Measurements from ENCODE around the gene DCC. TPM values are rescaled to one million over a fixed set of nuclear protein-coding genes. Genes with fewer than 3 reads are reported as not detected.

Gene DCC
- total and polyA plus RNA-seq, 2 donors (not counting 1 experiment from before 2014, with no cell fraction given) = not detected

DNA sequence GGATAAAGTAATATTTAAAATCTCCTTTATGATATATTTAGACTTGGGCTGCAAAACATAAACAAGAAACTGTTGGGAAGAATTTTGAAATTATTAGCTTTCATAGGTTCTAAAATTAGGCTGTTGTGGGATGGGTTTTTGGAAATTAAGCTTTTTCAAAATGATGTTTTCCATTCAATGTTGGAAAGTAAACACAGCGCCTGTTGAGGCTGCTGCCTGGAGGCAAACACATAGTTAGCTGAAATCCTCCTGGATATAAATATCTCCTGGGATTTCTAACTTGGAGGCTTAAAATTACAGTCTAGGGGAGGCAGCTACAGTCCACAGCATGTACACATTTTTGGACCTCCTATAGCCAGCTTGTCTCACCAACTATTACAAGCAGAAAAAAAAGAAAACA lies 197.3 kb downstream of the DCC start:
- no peaks in the 10 kb centered on the region for H4K20me1 ChIP-seq (ENCODE audit: control insufficient read depth, insufficient read depth, low read length, poor library complexity, severe bottlenecking)
- no peaks in the 10 kb centered on the region for H3K9me3 Mint-ChIP-seq (ENCODE audit: insufficient read depth)
- CTCF ChIA-PET = no interaction called here
- intact Hi-C loops (cut with micrococcal nuclease) = no loop called here
- DNase-seq = no peak
- no peak overlapping the region for H3K27ac Mint-ChIP-seq
- H3K4me2 ChIP-seq (replicated peaks; ENCODE audit: low read depth, low read length, poor library complexity, severe bottlenecking) = no peak overlapping the region
- POLR2A ChIA-PET = no interaction called here
- H3K4me3 ChIP-seq (ENCODE audit: control extremely low read depth in 1 of 5, extremely low read depth in 1 of 5, insufficient read depth in 1 of 5, low read depth in 2 of 5, low read length in 4 of 5) = no peak overlapping the region
- 100% methylated on average over 1 of the region's 1 CpG for WGBS (ENCODE audit: insufficient coverage)
- H3K27me3 ChIP-seq (replicated peaks in 1 of 4; ENCODE audit: control extremely low read depth in 1 of 4, control insufficient read depth in 3 of 4, insufficient read depth in 4 of 4, low read length in 3 of 4) = no peaks in the 10 kb centered on the region
- TF ChIP-seq CTCF (IDR thresholded peaks at IDR 0.05) (no peak), EZH2 (IDR thresholded peaks at IDR 0.05; ENCODE audit: borderline replicate concordance, insufficient read depth, low read depth, low read length, poor library complexity, severe bottlenecking) (no peak)
- no peak for ATAC-seq (ENCODE audit: low read depth)
- H3K9ac ChIP-seq (ENCODE audit: low read length) = no peak overlapping the region
- H3K36me3 ChIP-seq (replicated peaks in 1 of 2; ENCODE audit: control extremely low read depth in 1 of 2, control insufficient read depth in 1 of 2, extremely low read depth in 1 of 2, insufficient read depth in 2 of 2, low read length in 1 of 2) = no peaks in the 10 kb centered on the region
- H3K27me3 Mint-ChIP-seq = no peaks in the 10 kb centered on the region
- no peaks in the 10 kb centered on the region for H3K4me1 ChIP-seq (ENCODE audit: control insufficient read depth in 2 of 2, insufficient read depth in 2 of 2, low read length in 2 of 2)
- H3K4me3 Mint-ChIP-seq = no peak overlapping the region
- no peaks in the 10 kb centered on the region for H3K79me2 ChIP-seq (ENCODE audit: control insufficient read depth, insufficient read depth, low read length)
- no peak overlapping the region for H3K27ac ChIP-seq (ENCODE audit: low read length in 2 of 2)
- no peaks in the 10 kb centered on the region for H3K9me3 ChIP-seq (ENCODE audit: control extremely low read depth in 1 of 3, control insufficient read depth in 2 of 3, insufficient read depth in 1 of 3, low read length in 2 of 3)
- H3K4me1 Mint-ChIP-seq = no peaks in the 10 kb centered on the region
- H2AFZ ChIP-seq (ENCODE audit: insufficient read depth, low read depth, low read length, poor library complexity, severe bottlenecking) = no peak overlapping the region

DNA sequence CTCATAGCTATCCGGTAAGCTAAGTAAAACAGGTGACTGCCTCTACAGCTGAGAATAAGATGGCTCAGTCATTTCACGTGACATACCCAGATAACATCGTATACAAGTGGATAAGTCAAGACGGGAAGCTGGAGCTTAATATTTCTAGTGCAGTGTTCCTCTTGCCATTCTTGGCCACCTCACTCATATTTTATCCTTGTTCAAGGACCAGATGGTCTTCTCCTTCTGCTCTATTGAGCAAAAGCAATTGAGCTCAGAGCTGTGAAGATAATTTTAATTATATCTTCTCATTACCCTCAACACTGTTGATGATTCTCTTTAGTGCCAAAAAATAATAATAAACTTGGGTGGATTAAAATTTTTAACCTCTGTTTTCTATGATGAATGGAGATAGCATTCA lies 201.1 kb downstream of the DCC start:
- intact Hi-C loops (cut with micrococcal nuclease) = no loop called here
- Histone ChIP-seq H3K36me3 (replicated peaks in 1 of 2; ENCODE audit: control extremely low read depth in 1 of 2, control insufficient read depth in 1 of 2, extremely low read depth in 1 of 2, insufficient read depth in 2 of 2, low read length in 1 of 2) (no peaks in the 10 kb centered on the region), H3K4me3 (ENCODE audit: control extremely low read depth in 1 of 5, extremely low read depth in 1 of 5, insufficient read depth in 1 of 5, low read depth in 2 of 5, low read length in 4 of 5) (no peak overlapping the region), H3K27me3 (replicated peaks in 1 of 4; ENCODE audit: control extremely low read depth in 1 of 4, control insufficient read depth in 3 of 4, insufficient read depth in 4 of 4, low read length in 3 of 4) (no peaks in the 10 kb centered on the region), H4K20me1 (ENCODE audit: control insufficient read depth, insufficient read depth, low read length, poor library complexity, severe bottlenecking) (no peaks in the 10 kb centered on the region), H2AFZ (ENCODE audit: insufficient read depth, low read depth, low read length, poor library complexity, severe bottlenecking) (no peak overlapping the region), H3K79me2 (ENCODE audit: control insufficient read depth, insufficient read depth, low read length) (no peaks in the 10 kb centered on the region), H3K4me2 (replicated peaks; ENCODE audit: low read depth, low read length, poor library complexity, severe bottlenecking) (no peak overlapping the region), H3K4me1 (ENCODE audit: control insufficient read depth in 2 of 2, insufficient read depth in 2 of 2, low read length in 2 of 2) (no peaks in the 10 kb centered on the region), H3K9me3 (ENCODE audit: control extremely low read depth in 1 of 3, control insufficient read depth in 2 of 3, insufficient read depth in 1 of 3, low read length in 2 of 3) (no peaks in the 10 kb centered on the region), H3K9ac (ENCODE audit: low read length) (no peak overlapping the region), H3K27ac (ENCODE audit: low read length in 2 of 2) (no peak overlapping the region)
- WGBS (ENCODE audit: insufficient coverage) = 89% methylated on average over 4 of the region's 4 CpGs
- TF ChIP-seq EZH2 (IDR thresholded peaks at IDR 0.05; ENCODE audit: borderline replicate concordance, insufficient read depth, low read depth, low read length, poor library complexity, severe bottlenecking) (no peak), CTCF (IDR thresholded peaks at IDR 0.05) (no peak)
- ATAC-seq (ENCODE audit: low read depth) (no peak), DNase-seq (no peak)
- Mint-ChIP-seq H3K9me3 (ENCODE audit: insufficient read depth) (no peaks in the 10 kb centered on the region), H3K27me3 (no peaks in the 10 kb centered on the region), H3K27ac (no peak overlapping the region), H3K4me1 (no peaks in the 10 kb centered on the region), H3K4me3 (no peak overlapping the region)
- ChIA-PET CTCF (no interaction called here), POLR2A (no interaction called here)

All from B cell (primary cell).